ENCODE measurements around the gene XRCC2.

The XRCC2 gene

GRCh38 chr7:152673897-152674296 lies 2.0 kb downstream of the XRCC2 start:
- TF ChIP-seq CTCF (IDR thresholded peaks at IDR 0.05; ENCODE audit: borderline replicate concordance, control extremely low read depth, extremely low read depth, insufficient read depth, missing control alignments), result no peak
- in situ Hi-C loops (cut with MboI; ENCODE audit: low sequenced_read_pairs, unreplicated experiment), result no loop called here

GRCh38 chr7:152672626-152673025 lies 3.3 kb downstream of the XRCC2 start:
- no peak for TF ChIP-seq CTCF (IDR thresholded peaks at IDR 0.05; ENCODE audit: borderline replicate concordance, control extremely low read depth, extremely low read depth, insufficient read depth, missing control alignments)
- no peak for DNase-seq (ENCODE audit: low spot score)
- in situ Hi-C loops (cut with MboI; ENCODE audit: low sequenced_read_pairs, unreplicated experiment), result no loop called here

More at GRCh38 chr7:152673897-152674296, 2.0 kb downstream of the XRCC2 start:
- no peak for DNase-seq (ENCODE audit: low spot score)

GRCh38 chr7:152669758-152670157 lies 6.2 kb downstream of the XRCC2 start:
- TF ChIP-seq CTCF (IDR thresholded peaks at IDR 0.05; ENCODE audit: borderline replicate concordance, control extremely low read depth, extremely low read depth, insufficient read depth, missing control alignments), result no peak
- in situ Hi-C loops (cut with MboI; ENCODE audit: low sequenced_read_pairs, unreplicated experiment), result no loop called here
- DNase-seq (ENCODE audit: low spot score), result no peak

GRCh38 chr7:152668975-152669374 lies 7.0 kb downstream of the XRCC2 start:
- DNase-seq (ENCODE audit: low spot score), result no peak
- in situ Hi-C loops (cut with MboI; ENCODE audit: low sequenced_read_pairs, unreplicated experiment), result no loop called here
- TF ChIP-seq CTCF (IDR thresholded peaks at IDR 0.05; ENCODE audit: borderline replicate concordance, control extremely low read depth, extremely low read depth, insufficient read depth, missing control alignments), result no peak

GRCh38 chr7:152667958-152668357 lies 8.0 kb downstream of the XRCC2 start:
- no peak for DNase-seq (ENCODE audit: low spot score)
- no peak for TF ChIP-seq CTCF (IDR thresholded peaks at IDR 0.05; ENCODE audit: borderline replicate concordance, control extremely low read depth, extremely low read depth, insufficient read depth, missing control alignments)
- in situ Hi-C loops (cut with MboI; ENCODE audit: low sequenced_read_pairs, unreplicated experiment), result no loop called here

GRCh38 chr7:152666078-152666477 lies 9.9 kb downstream of the XRCC2 start:
- TF ChIP-seq CTCF (IDR thresholded peaks at IDR 0.05; ENCODE audit: borderline replicate concordance, control extremely low read depth, extremely low read depth, insufficient read depth, missing control alignments), result no peak
- in situ Hi-C loops (cut with MboI; ENCODE audit: low sequenced_read_pairs, unreplicated experiment), result no loop called here
- no peak for DNase-seq (ENCODE audit: low spot score)

GRCh38 chr7:152664636-152665035 lies 11.3 kb downstream of the XRCC2 start:
- in situ Hi-C loops (cut with MboI; ENCODE audit: low sequenced_read_pairs, unreplicated experiment), result no loop called here

More at GRCh38 chr7:152664636-152665035, 11.3 kb downstream of the XRCC2 start:
- no peak for DNase-seq (ENCODE audit: low spot score)
- no peak for TF ChIP-seq CTCF (IDR thresholded peaks at IDR 0.05; ENCODE audit: borderline replicate concordance, control extremely low read depth, extremely low read depth, insufficient read depth, missing control alignments)

Measured in GM13976 (cell line).